HepG2 (cell line): ENCODE measurements around the gene APOA1. TPM values are rescaled to one million over a fixed set of nuclear protein-coding genes. Genes with fewer than 3 reads are reported as not detected.

ENCODE experiments used
- AHDC1 ChIP-seq: sonication (generic); formaldehyde crosslinking; IDR thresholded peaks from 2 replicates; pipeline ENCODE4 v1.5.1; 2020; ENCODE audit warnings: mild to moderate bottlenecking, missing genetic modification reagents, borderline replicate concordance
- HNF4A ChIP-seq: sonication (generic); formaldehyde crosslinking; IDR thresholded peaks from 2 replicates; pipeline ENCODE4 v1.4.0; 2020; ENCODE audit warnings: missing genetic modification reagents
- POGZ ChIP-seq: sonication (generic); formaldehyde crosslinking; IDR thresholded peaks from 2 replicates; pipeline ENCODE4 v1.4.0; 2020; ENCODE audit warnings: mild to moderate bottlenecking, missing genetic modification reagents
- ZBTB8A ChIP-seq: sonication (generic); formaldehyde crosslinking; IDR thresholded peaks from 2 replicates; pipeline ENCODE4 v1.4.0; 2020; ENCODE audit warnings: mild to moderate bottlenecking, low read depth, missing genetic modification reagents, borderline replicate concordance
- ZFP36L1 ChIP-seq: sonication (generic); formaldehyde crosslinking; IDR thresholded peaks from 2 replicates; pipeline ENCODE4 v1.8.0; 2022; ENCODE audit warnings: mild to moderate bottlenecking, missing genetic modification reagents, moderate library complexity
- ZMYM4 ChIP-seq: sonication (generic); formaldehyde crosslinking; IDR thresholded peaks from 2 replicates; pipeline ENCODE4 v1.8.1; 2023; ENCODE audit warnings: mild to moderate bottlenecking, missing genetic modification reagents
- ZNF556 ChIP-seq: sonication (generic); formaldehyde crosslinking; IDR thresholded peaks from 2 replicates; pipeline ENCODE4 v1.4.0; 2020; ENCODE audit warnings: mild to moderate bottlenecking, missing genetic modification reagents, borderline replicate concordance
- ZNF597 ChIP-seq: sonication (generic); formaldehyde crosslinking; IDR thresholded peaks from 2 replicates; pipeline ENCODE4 v1.5.0; 2020; ENCODE audit warnings: missing genetic modification reagents
- ZNF777 ChIP-seq: sonication (generic); formaldehyde crosslinking; IDR thresholded peaks from 2 replicates; pipeline ENCODE4 v1.4.0; 2020; ENCODE audit warnings: missing genetic modification reagents
- polyA plus RNA-seq, 8 experiments: library from polyadenylated mRNA; depleted of rRNA in 3 of 8; stranded (reverse) in 7 of 8; unstranded in 1 of 8; fragments of >200 nt; fragmentation: Illumina TruSeq in 4 of 8; extraction: Trizol in 4 of 8; gene quantifications; 2 replicates each; pipeline versions ENCODE4 v1.2.1 to v1.2.3, GENCODE V29; 2011 to 2016; ENCODE audit warnings: low read depth in 4 of 8, missing spikeins in 1 of 8, mixed read lengths in 1 of 8; ENCODE audit not compliant: insufficient read depth in 1 of 8
- total RNA-seq, 5 experiments: library from RNA; depleted of rRNA; stranded (reverse); fragments of >200 nt; fragmentation: Illumina TruSeq; extraction: Trizol; gene quantifications; 2 replicates each; pipeline ENCODE4 v1.2.3, GENCODE V29; 2016; ENCODE audit warnings: low read depth in 1 of 5

The APOA1 gene
- total and polyA plus RNA-seq, 2 of the 13 experiments (the other 11 are each of a cell fraction or from before 2014, with no cell fraction given), result 1,973 to 5,485 TPM

DNA sequence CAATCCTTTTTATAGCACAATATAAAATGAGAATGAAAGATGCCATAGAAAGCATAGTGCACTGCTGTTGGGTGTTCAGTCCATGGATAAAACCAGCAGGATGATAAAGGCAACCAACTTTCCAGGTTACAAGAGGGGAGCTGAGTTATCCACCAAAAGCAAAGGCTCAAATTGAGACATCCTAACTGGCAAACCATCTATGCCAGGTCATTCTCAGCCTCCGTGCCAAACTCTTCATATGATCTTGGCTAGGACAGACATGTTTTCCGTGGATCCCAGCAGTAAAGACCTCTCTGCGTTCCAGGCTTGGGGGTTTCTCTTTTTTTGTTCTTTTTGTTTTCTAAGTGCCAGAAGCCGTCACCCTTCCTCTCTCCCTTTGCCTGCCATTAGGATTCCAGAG lies 7.3 kb upstream of the APOA1 start (continued):
- no peak for TF ChIP-seq AHDC1 (CRISPR knock-in tag)
- TF ChIP-seq HNF4A (CRISPR knock-in tag), result no peak
- TF ChIP-seq ZMYM4, result no peak
- TF ChIP-seq ZFP36L1 (CRISPR knock-in tag), result no peak
- no peak for TF ChIP-seq POGZ (CRISPR knock-in tag)
- TF ChIP-seq ZNF597 (CRISPR knock-in tag), result no peak
- no peak for TF ChIP-seq ZNF777 (CRISPR knock-in tag)
- no peak for TF ChIP-seq ZNF556
- TF ChIP-seq ZBTB8A (CRISPR knock-in tag), result no peak
